HUES6 (cell line): ENCODE results near the gene MCM8.

Experiments
- H3K27ac ChIP-seq: 2 replicates; pipeline ENCODE4 v1.7.0; 2013; ENCODE audit warnings: low read depth, mild to moderate bottlenecking, low read length, inconsistent platforms
- H3K27me3 ChIP-seq: 2 replicates; pipeline ENCODE4 v1.6.1; 2013; ENCODE audit warnings: low read length; ENCODE audit not compliant: control insufficient read depth, insufficient read depth
- H3K36me3 ChIP-seq: 2 replicates; pipeline ENCODE4 v1.6.1; 2013; ENCODE audit warnings: low read length; ENCODE audit not compliant: control insufficient read depth, insufficient read depth
- H3K4me1 ChIP-seq: 2 replicates; pipeline ENCODE4 v1.6.1; 2013; ENCODE audit warnings: low read length; ENCODE audit not compliant: control insufficient read depth, insufficient read depth
- H3K4me3 ChIP-seq: 2 replicates; pipeline ENCODE4 v1.5.1; 2013; ENCODE audit warnings: low read depth, low read length
- H3K9ac ChIP-seq: one replicate; pipeline ENCODE4 v1.6.1; 2013; ENCODE audit warnings: mild to moderate bottlenecking, low read length
- H3K9me3 ChIP-seq: 2 replicates; pipeline ENCODE4 v1.6.1; 2013; ENCODE audit warnings: low read depth, low read length; ENCODE audit not compliant: control insufficient read depth, insufficient read depth

MCM8 gene

GRCh38 chr20:5977975-5978374 is 27.5 kb downstream of the MCM8 start:
- H3K36me3 ChIP-seq = peaks cover 79% of the 10 kb centered on the region
- no peak overlapping the region for H3K27ac ChIP-seq
- no peaks in the 10 kb centered on the region for H3K9me3 ChIP-seq
- H3K4me1 ChIP-seq = no peaks in the 10 kb centered on the region
- no peaks in the 10 kb centered on the region for H3K27me3 ChIP-seq
- no peak overlapping the region for H3K9ac ChIP-seq
- H3K4me3 ChIP-seq = no peak overlapping the region

GRCh38 chr20:5979801-5980200 is 29.3 kb downstream of the MCM8 start:
- H3K4me3 ChIP-seq = no peak overlapping the region
- no peak overlapping the region for H3K9ac ChIP-seq
- H3K36me3 ChIP-seq = peaks cover 79% of the 10 kb centered on the region
- no peaks in the 10 kb centered on the region for H3K9me3 ChIP-seq
- H3K27me3 ChIP-seq = no peaks in the 10 kb centered on the region
- H3K4me1 ChIP-seq = no peaks in the 10 kb centered on the region
- no peak overlapping the region for H3K27ac ChIP-seq

GRCh38 chr20:5980720-5981538 is 30.5 kb downstream of the MCM8 start:
- H3K4me1 ChIP-seq = no peaks in the 10 kb centered on the region
- no peaks in the 10 kb centered on the region for H3K9me3 ChIP-seq
- H3K27ac ChIP-seq = no peak overlapping the region
- no peak overlapping the region for H3K9ac ChIP-seq
- no peaks in the 10 kb centered on the region for H3K27me3 ChIP-seq
- H3K4me3 ChIP-seq = no peak overlapping the region
- peaks cover 79% of the 10 kb centered on the region for H3K36me3 ChIP-seq

GRCh38 chr20:5987383-5987782 is 36.9 kb downstream of the MCM8 start:
- H3K9me3 ChIP-seq = no peaks in the 10 kb centered on the region
- H3K4me1 ChIP-seq = no peaks in the 10 kb centered on the region
- H3K27ac ChIP-seq = no peak overlapping the region
- H3K36me3 ChIP-seq = peaks cover 79% of the 10 kb centered on the region
- H3K4me3 ChIP-seq = no peak overlapping the region
- H3K27me3 ChIP-seq = no peaks in the 10 kb centered on the region
- H3K9ac ChIP-seq = no peak overlapping the region

GRCh38 chr20:5989539-5989938 is 39.1 kb downstream of the MCM8 start:
- Histone ChIP-seq H3K27me3 (no peaks in the 10 kb centered on the region), H3K36me3 (peaks cover 76% of the 10 kb centered on the region), H3K9me3 (no peaks in the 10 kb centered on the region), H3K4me3 (no peak overlapping the region), H3K27ac (no peak overlapping the region), H3K4me1 (no peaks in the 10 kb centered on the region), H3K9ac (no peak overlapping the region)

GRCh38 chr20:5990946-5991345 is 40.5 kb downstream of the MCM8 start:
- H3K4me3 ChIP-seq = no peak overlapping the region
- no peak overlapping the region for H3K27ac ChIP-seq
- H3K9ac ChIP-seq = no peak overlapping the region
- H3K36me3 ChIP-seq = peaks cover 82% of the 10 kb centered on the region
- H3K4me1 ChIP-seq = no peaks in the 10 kb centered on the region
- no peaks in the 10 kb centered on the region for H3K27me3 ChIP-seq
- no peaks in the 10 kb centered on the region for H3K9me3 ChIP-seq

DNA sequence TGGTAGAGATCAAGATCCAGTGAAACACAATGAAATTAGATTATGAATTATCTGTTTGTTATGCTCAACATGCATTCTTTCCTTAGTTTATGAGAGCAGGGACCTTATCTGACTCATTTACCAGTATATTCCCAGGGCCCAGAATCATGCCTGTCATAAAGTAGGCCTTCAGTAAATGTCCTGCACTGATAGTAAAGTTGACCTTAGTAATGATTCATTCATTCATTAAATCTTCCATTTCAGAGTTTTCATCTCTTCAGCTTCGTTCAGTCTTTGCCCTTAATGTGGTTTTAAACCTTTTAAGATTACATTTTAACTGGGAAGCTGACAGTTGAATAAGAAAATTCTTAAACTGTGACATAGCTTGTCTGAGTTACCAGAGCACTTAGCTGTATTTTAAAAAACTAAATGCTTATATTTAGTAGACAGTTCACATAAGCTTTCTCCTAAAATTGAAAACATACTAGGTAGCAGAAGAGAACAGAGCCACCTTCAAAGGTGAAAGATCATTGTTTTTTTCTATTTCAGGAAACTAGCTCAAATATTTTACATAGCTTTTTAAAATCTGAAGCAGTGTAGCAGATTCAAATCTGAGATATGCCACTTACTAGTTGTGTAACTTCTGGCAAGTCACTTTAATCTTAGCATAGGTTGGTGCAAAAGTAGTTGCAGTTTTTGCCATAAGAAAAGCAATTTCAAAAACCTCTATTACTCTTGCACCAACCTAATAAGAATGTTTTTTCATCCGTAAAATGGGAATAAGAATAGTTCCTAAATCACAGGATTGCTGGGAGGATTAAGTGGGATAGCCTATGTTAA is 41.4 kb downstream of the MCM8 start:
- Histone ChIP-seq H3K27ac (no peak overlapping the region), H3K9ac (no peak overlapping the region), H3K27me3 (no peaks in the 10 kb centered on the region), H3K9me3 (no peaks in the 10 kb centered on the region), H3K4me3 (no peak overlapping the region), H3K4me1 (no peaks in the 10 kb centered on the region), H3K36me3 (peaks cover 79% of the 10 kb centered on the region)

DNA sequence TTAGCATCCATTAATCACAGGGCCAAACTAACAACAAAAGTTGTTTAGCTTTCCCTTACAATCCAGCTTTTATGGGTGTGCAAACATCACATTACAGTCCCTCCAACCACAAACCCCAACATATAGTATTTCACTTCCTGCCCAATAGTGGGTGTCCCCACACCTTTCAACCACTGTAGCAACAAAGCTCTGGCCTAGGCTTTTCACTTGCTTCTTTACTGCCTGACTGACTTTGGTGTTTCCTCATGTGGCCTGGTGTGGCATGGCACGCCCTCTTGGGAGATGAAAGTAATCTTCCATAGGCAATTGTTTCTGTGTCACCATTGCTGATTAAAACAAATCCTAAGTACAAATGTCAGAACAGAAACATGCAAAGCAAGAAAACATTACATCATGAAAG is 46.3 kb downstream of the MCM8 start:
- H3K9ac ChIP-seq = no peak overlapping the region
- H3K9me3 ChIP-seq = no peaks in the 10 kb centered on the region
- H3K27ac ChIP-seq = no peak overlapping the region
- no peaks in the 10 kb centered on the region for H3K4me1 ChIP-seq
- H3K4me3 ChIP-seq = no peak overlapping the region
- H3K27me3 ChIP-seq = no peaks in the 10 kb centered on the region
- peaks cover 55% of the 10 kb centered on the region for H3K36me3 ChIP-seq

- Histone ChIP-seq H3K4me1 (no peaks in the 10 kb centered on the region), H3K27me3 (no peaks in the 10 kb centered on the region), H3K4me3 (no peak overlapping the region), H3K9ac (no peak overlapping the region), H3K36me3 (peaks cover 34% of the 10 kb centered on the region), H3K27ac (no peak overlapping the region), H3K9me3 (no peaks in the 10 kb centered on the region)
These were observed 49.3 kb downstream of the MCM8 start for GRCh38 chr20:5999783-6000182.

DNA sequence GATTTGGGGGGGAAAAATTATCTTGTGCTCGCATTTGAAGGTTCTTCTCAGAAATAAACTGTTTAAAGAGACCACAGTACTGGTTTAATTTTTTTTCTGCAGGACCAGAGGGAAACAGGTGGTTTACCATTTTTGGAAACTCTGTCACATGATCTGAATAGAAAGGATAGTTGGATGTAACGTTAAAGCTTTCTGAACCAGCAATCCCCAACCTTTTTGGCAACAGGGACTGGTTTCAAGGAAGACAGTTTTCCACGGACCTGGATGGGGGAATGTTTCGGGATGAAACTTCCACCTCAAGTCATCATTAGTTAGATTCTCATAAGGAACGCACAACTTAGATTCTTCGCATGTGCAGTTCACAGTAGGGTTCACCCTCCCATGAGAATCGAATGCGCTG is 50.4 kb downstream of the MCM8 start:
- no peaks in the 10 kb centered on the region for H3K4me1 ChIP-seq
- no peak overlapping the region for H3K4me3 ChIP-seq
- H3K27ac ChIP-seq = no peak overlapping the region
- peaks cover 24% of the 10 kb centered on the region for H3K36me3 ChIP-seq
- H3K9ac ChIP-seq = no peak overlapping the region
- H3K27me3 ChIP-seq = no peaks in the 10 kb centered on the region
- H3K9me3 ChIP-seq = no peaks in the 10 kb centered on the region

GRCh38 chr20:6006603-6006949 is 56.1 kb downstream of the MCM8 start:
- Histone ChIP-seq H3K9ac (peak overlapping the region; percentile 91), H3K27me3 (no peaks in the 10 kb centered on the region), H3K27ac (peak overlapping the region; percentile 73; the same call in 1 of the 2 replicates), H3K4me1 (peaks cover 12% of the 10 kb centered on the region; the same call in 1 of the 2 replicates), H3K9me3 (no peaks in the 10 kb centered on the region), H3K4me3 (peak overlapping the region; percentile 92), H3K36me3 (peaks cover 20% of the 10 kb centered on the region)
